T-cell (primary cell): ENCODE data around the gene CC2D2A. TPM values are rescaled to one million over a fixed set of nuclear protein-coding genes. Genes with fewer than 3 reads are reported as not detected.

Experiments
- ATAC-seq, 4 experiments: fragments of 200-7000 bp in 3 of 4; fragments of 150-1000 bp in 1 of 4; cut with Tn5 transposase; replicated peaks in 1 of 4; 1 replicate in 3 of 4; 2 replicates in 1 of 4; pipeline ENCODE4 v1.10.0; 2021; ENCODE audit warnings: moderate library complexity in 3 of 4, mild to moderate bottlenecking in 2 of 4, moderate number of reproducible peaks in 1 of 4
- CTCF ChIA-PET, 2 donors: fragments of 300-600 bp; sonication (Branson Sonifier 250); formaldehyde crosslinking; loops; one replicate each; lab custom pipeline; 2022; ENCODE audit warnings: antibody characterized with exemption in 2 of 2; lab: Charles Lee
- POLR2A ChIA-PET, 2 donors: fragments of 300-600 bp; sonication (Branson Sonifier 250); formaldehyde crosslinking; loops; one replicate each; lab custom pipeline; 2022; ENCODE audit warnings: antibody characterized with exemption in 2 of 2; lab: Charles Lee
- DNase-seq, 35 experiments: peaks; one replicate each; pipeline versions ENCODE4 v3.0.0 to v3.0.0-alpha.2; 2013 to 2023
- H3K27ac ChIP-seq: one replicate; pipeline ENCODE4 v1.5.1; 2013; ENCODE audit warnings: low read length
- H3K27me3 ChIP-seq, 2 experiments: replicated peaks in 1 of 2; 1 replicate in 1 of 2; 2 replicates in 1 of 2; pipeline versions ENCODE4 v1.6.1 to v1.7.0; 2013; ENCODE audit warnings: low read length in 1 of 2, mixed read lengths in 1 of 2; ENCODE audit not compliant: control insufficient read depth in 2 of 2, insufficient read depth in 2 of 2; ENCODE audit errors: extremely low read depth in 1 of 2
- H3K36me3 ChIP-seq, 2 donors: 1 replicate in 1 of 2; 2 replicates in 1 of 2; pipeline versions ENCODE4 v1.6.1 to v1.7.0; 2013; ENCODE audit warnings: low read length in 1 of 2; ENCODE audit not compliant: control insufficient read depth in 2 of 2, insufficient read depth in 1 of 2; ENCODE audit errors: extremely low read depth in 1 of 2
- H3K4me1 ChIP-seq, 2 experiments: 1 replicate in 1 of 2; 2 replicates in 1 of 2; pipeline versions ENCODE4 v1.6.1 to v1.7.0; 2013; ENCODE audit warnings: low read length in 2 of 2, mixed read lengths in 1 of 2; ENCODE audit not compliant: insufficient read depth in 2 of 2, control insufficient read depth in 1 of 2; ENCODE audit errors: extremely low read depth in 1 of 2
- H3K4me3 ChIP-seq, 2 donors: 1 replicate in 1 of 2; 2 replicates in 1 of 2; pipeline versions ENCODE4 v1.5.1 to v1.7.0; 2013; ENCODE audit warnings: mild to moderate bottlenecking in 2 of 2, low read length in 1 of 2, moderate library complexity in 1 of 2; ENCODE audit not compliant: control insufficient read depth in 1 of 2; ENCODE audit errors: extremely low read depth in 1 of 2
- H3K9me3 ChIP-seq: 2 replicates; pipeline ENCODE4 v1.7.0; 2013
- H3K27ac Mint-ChIP-seq, 2 donors: one replicate each; pipeline ENCODE4 v1.8.0; 2020 to 2021; ENCODE audit warnings: mild to moderate bottlenecking in 2 of 2, mixed read lengths in 2 of 2
- H3K27me3 Mint-ChIP-seq, 2 donors: one replicate each; pipeline ENCODE4 v1.8.0; 2021 to 2022; ENCODE audit warnings: mixed read lengths in 2 of 2
- H3K36me3 Mint-ChIP-seq: one replicate; pipeline ENCODE4 v1.8.0; 2021; ENCODE audit warnings: mixed read lengths
- H3K4me1 Mint-ChIP-seq, 3 donors: one replicate each; pipeline ENCODE4 v1.8.0; 2020 to 2022; ENCODE audit warnings: mixed read lengths in 3 of 3, mild to moderate bottlenecking in 1 of 3
- H3K4me3 Mint-ChIP-seq, 3 donors: one replicate each; pipeline ENCODE4 v1.8.0; 2020 to 2022; ENCODE audit warnings: mild to moderate bottlenecking in 3 of 3, mixed read lengths in 3 of 3, moderate library complexity in 3 of 3
- H3K9me3 Mint-ChIP-seq, 3 donors: one replicate each; pipeline ENCODE4 v1.8.0; 2020 to 2022; ENCODE audit warnings: mixed read lengths in 3 of 3
- WGBS: methylation state at CpG from one replicate; pipeline ENCODE4 v1.1.5; 2013; ENCODE audit warnings: missing lambda C conversion rate; ENCODE audit not compliant: insufficient coverage; 5-methylcytosine and 5-hydroxymethylcytosine counted together
- total RNA-seq, 35 experiments: library from RNA in 6 of 35; stranded (reverse) in 6 of 35; fragments of 120-200 nt in 1 of 35; gene quantifications; one replicate each; pipeline versions ENCODE4 v1.2.1 to v1.2.4 and lab custom pipeline; 2013 to 2026

CC2D2A gene
- total RNA-seq, 5 donors from 2014 or later (not counting 1 experiment from before 2014, with no cell fraction given): 0.16 to 1.1 (median 0.40) TPM

DNA sequence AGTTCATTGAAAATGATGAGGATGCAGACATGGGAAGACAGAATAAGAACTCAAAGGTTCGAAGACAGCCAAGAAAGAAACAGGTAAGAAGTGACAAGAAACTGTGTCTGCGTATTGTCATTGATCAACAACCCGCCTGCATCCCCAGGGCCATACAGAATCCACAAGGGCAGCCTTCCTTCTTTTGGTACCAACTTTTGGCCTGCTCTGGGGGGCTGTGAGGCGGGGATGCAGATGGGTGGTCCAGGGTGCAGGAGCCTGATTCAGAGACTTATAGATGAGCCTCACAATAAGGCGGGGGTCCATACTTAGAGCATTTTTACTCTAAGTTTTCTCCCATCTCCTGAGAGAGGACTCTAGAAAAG, 9.0 kb downstream of the CC2D2A start:
- Histone ChIP-seq H3K27me3 (peaks cover 0 to 3% of the 10 kb centered on the region in 2 experiments), H3K27ac (no peak overlapping the region), H3K4me3 (no peak overlapping the region), H3K9me3 (no peaks in the 10 kb centered on the region), H3K36me3 (no peaks in the 10 kb centered on the region), H3K4me1 (no peaks in the 10 kb centered on the region)
- WGBS: 83% methylated on average over 3 of the region's 5 CpGs
- POLR2A ChIA-PET: no interaction called here
- Mint-ChIP-seq H3K4me3 (no peak overlapping the region), H3K27ac (no peak overlapping the region), H3K9me3 (peaks cover 0 to under 1% (median under 1%) of the 10 kb centered on the region in 3 donors), H3K27me3 (no peaks in the 10 kb centered on the region), H3K36me3 (no peaks in the 10 kb centered on the region), H3K4me1 (no peaks in the 10 kb centered on the region)
- ATAC-seq: no peak
- no peak for DNase-seq
- CTCF ChIA-PET: no interaction called here

DNA sequence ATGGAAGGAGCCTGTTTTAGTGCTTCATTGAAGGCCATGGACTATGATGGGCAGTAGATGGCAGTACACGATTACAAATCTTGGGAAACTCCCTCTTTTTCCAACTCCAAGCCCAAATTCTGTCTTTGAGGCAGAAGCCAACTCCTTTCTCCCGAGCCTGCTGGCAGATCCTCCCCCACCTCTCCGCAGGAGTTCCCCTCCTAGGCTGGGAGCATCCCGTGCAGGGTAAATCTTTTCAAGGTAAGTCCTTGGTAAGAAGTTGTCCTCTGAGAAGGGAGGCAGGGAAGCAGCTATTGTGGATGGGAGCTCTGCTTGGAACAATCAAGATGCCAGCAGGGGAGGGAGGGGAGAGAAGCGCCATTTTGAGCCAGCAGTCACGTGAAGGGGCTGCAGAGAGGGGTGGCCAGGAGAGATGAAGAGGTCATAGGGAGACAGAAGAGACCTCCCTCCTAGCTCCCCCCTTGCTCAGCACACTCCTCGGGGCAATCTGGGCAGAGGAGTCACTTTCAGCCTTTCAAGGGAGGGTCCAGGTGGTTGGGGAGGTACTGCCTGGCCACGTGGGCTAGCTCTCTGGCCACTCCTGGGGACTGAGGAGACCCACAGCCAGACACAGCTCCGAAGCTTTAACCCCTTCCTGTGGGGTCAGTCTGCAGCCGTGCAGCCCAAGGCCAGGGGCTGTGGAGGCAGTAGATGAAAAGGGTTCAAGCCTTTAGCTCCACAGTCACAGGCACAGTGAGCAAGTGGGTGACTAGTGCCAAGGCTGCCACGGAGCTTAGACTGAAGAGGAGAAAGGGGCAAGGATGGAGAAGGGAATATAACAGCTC, 9.6 kb downstream of the CC2D2A start:
- Mint-ChIP-seq H3K4me1 (no peaks in the 10 kb centered on the region), H3K4me3 (no peak overlapping the region), H3K9me3 (peaks cover 0 to 6% (median 6%) of the 10 kb centered on the region in 3 donors), H3K27me3 (no peaks in the 10 kb centered on the region), H3K36me3 (no peaks in the 10 kb centered on the region), H3K27ac (no peak overlapping the region)
- Histone ChIP-seq H3K4me1 (no peaks in the 10 kb centered on the region), H3K27ac (no peak overlapping the region), H3K27me3 (peaks cover 0 to 3% of the 10 kb centered on the region in 2 experiments), H3K36me3 (no peaks in the 10 kb centered on the region), H3K4me3 (no peak overlapping the region), H3K9me3 (no peaks in the 10 kb centered on the region)
- POLR2A ChIA-PET: no interaction called here
- CTCF ChIA-PET: no interaction called here
- 72% methylated on average over 5 of the region's 11 CpGs for WGBS
- ATAC-seq (no peak), DNase-seq (peak in 1 of 35 experiments; percentile 34)

DNA sequence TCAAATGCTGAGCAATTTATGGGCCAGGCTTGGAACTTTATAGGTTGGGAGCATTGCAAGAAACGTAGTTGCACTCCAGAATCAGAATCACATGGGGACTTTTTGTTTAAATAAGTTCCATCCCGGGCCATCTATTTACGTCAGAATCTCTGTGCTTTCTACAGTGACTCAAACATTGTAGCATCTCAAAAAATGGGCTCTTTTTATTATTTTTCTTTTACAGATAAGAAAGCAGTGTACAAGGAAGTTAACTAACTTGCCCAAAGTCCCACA, 10.2 kb downstream of the CC2D2A start:
- Mint-ChIP-seq H3K36me3 (no peaks in the 10 kb centered on the region), H3K27me3 (no peaks in the 10 kb centered on the region), H3K4me1 (no peaks in the 10 kb centered on the region), H3K4me3 (no peak overlapping the region), H3K27ac (no peak overlapping the region), H3K9me3 (peaks cover 0 to 6% (median 6%) of the 10 kb centered on the region in 3 donors)
- Histone ChIP-seq H3K27me3 (peaks cover 0 to 3% of the 10 kb centered on the region in 2 experiments), H3K4me3 (no peak overlapping the region), H3K27ac (no peak overlapping the region), H3K9me3 (no peaks in the 10 kb centered on the region), H3K36me3 (no peaks in the 10 kb centered on the region), H3K4me1 (no peaks in the 10 kb centered on the region)
- DNase-seq (no peak), ATAC-seq (no peak)
- 56% methylated on average over 2 of the region's 3 CpGs for WGBS
- CTCF ChIA-PET: no interaction called here
- POLR2A ChIA-PET: no interaction called here

DNA sequence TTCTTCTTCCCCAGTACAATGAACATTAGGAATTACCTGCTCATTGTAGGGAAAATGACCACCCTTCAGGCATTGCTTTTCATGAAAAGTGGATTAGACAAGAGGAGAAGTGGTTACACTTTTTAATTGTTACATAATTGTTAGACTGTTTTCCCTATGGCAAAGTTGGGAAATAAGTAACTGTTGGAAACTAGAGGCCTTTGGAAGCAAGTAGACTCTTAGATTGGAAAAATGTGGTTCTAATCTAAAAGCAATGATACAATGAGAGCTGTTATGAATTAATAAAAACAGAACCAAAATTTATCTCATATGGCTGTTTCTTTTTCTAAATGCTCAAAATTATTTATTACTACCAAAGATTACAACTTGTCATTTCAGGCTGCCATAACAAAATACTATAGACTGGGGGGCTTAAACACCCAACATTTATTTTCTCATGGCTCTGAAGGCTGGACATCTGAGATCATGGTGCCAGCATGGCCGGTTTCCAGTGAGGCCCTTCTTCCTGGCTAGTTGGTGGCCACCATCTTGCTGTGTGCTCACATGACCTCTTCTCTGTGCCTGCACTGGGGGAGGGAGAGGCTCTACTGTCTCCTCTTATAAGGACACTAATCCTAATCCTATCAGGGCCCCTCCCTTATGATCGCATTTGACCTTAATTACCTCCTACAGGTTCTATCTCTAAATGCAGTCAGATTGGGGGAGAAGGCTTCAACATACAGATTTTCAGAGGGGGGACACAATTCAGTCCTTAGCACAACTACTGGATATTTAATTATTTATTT, 12.5 kb downstream of the CC2D2A start:
- ChIA-PET CTCF (no interaction called here), POLR2A (no interaction called here)
- WGBS: no CpG with 5 or more reads among the region's 2 CpGs
- Mint-ChIP-seq H3K27me3 (no peaks in the 10 kb centered on the region), H3K4me1 (no peaks in the 10 kb centered on the region), H3K36me3 (no peaks in the 10 kb centered on the region), H3K4me3 (no peak overlapping the region), H3K27ac (no peak overlapping the region), H3K9me3 (peaks cover 10 to 19% (median 15%) of the 10 kb centered on the region in 3 donors)
- Histone ChIP-seq H3K4me3 (no peak overlapping the region), H3K27ac (no peak overlapping the region), H3K4me1 (no peaks in the 10 kb centered on the region), H3K27me3 (peaks cover 0 to 3% of the 10 kb centered on the region in 2 experiments), H3K36me3 (no peaks in the 10 kb centered on the region), H3K9me3 (no peaks in the 10 kb centered on the region)
- no peak for ATAC-seq
- DNase-seq: no peak

DNA sequence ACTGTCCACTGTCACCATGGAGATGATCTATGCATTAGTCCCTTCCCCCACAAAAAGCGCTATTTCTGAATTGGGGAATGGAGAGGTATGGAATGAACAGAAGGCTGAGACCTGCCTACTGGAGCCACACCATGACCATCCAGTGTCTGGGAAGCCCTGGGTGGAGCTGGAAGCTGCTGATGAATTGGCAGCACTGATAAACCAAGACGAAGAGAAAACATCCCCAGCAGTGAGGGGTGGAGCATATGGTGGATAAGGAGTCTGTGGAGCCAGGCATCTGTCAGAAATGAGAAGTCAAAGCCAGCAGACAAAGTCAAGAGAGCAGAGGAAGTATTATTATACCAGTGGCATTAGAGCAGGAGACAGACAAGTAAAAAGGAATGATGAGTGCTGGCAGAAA, 13.2 kb downstream of the CC2D2A start:
- no peak overlapping the region for H3K4me3 Mint-ChIP-seq
- H3K4me3 ChIP-seq: no peak overlapping the region
- no peaks in the 10 kb centered on the region for H3K4me1 Mint-ChIP-seq
- H3K4me1 ChIP-seq: no peaks in the 10 kb centered on the region
- ChIA-PET CTCF (no interaction called here), POLR2A (no interaction called here)
- no peaks in the 10 kb centered on the region for H3K36me3 ChIP-seq
- no peak overlapping the region for H3K27ac ChIP-seq
- H3K27ac Mint-ChIP-seq: no peak overlapping the region
- WGBS: 86% methylated on average over 1 of the region's 2 CpGs
- no peaks in the 10 kb centered on the region for H3K36me3 Mint-ChIP-seq
- H3K27me3 Mint-ChIP-seq: no peaks in the 10 kb centered on the region
- no peak for DNase-seq
- peaks cover 0 to 3% of the 10 kb centered on the region in 2 experiments for H3K27me3 ChIP-seq
- no peak for ATAC-seq
- no peaks in the 10 kb centered on the region for H3K9me3 ChIP-seq
- peaks cover 14 to 20% (median 19%) of the 10 kb centered on the region in 3 donors for H3K9me3 Mint-ChIP-seq

DNA sequence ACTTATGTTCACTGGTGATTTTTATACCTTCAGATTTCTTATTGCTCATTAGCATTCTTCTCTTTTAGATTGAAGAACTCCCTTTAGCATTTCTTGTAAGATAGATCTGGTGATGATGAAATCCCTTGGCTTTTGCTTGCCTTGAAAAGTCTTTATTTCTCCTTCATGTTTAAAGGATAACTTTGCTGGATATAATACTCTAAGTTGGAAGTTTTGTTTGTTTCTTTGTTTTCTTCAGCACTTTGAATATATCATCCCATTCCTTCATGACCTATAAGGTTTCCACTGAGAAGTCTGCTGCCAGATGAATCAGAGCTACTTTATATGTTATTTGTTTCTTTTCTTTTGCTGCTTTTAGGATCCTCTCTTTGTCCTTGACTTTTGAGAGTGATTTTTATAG, 18.5 kb downstream of the CC2D2A start:
- Mint-ChIP-seq H3K36me3 (peaks cover 17% of the 10 kb centered on the region), H3K27me3 (no peaks in the 10 kb centered on the region), H3K4me1 (no peaks in the 10 kb centered on the region), H3K4me3 (no peak overlapping the region), H3K9me3 (peaks cover 31 to 40% (median 35%) of the 10 kb centered on the region in 3 donors), H3K27ac (no peak overlapping the region)
- no peak overlapping the region for H3K4me3 ChIP-seq
- DNase-seq (no peak), ATAC-seq (no peak)
- no peaks in the 10 kb centered on the region for H3K36me3 ChIP-seq
- no peak overlapping the region for H3K27ac ChIP-seq
- CTCF ChIA-PET: interaction anchor here in 1 of 2 donors (0.6 kb wide), 1 partner anchor 31 kb away, joined by 3 read pairs; no protein-coding TSS in a partner anchor
- H3K27me3 ChIP-seq: no peaks in the 10 kb centered on the region
- POLR2A ChIA-PET: no interaction called here
- no peaks in the 10 kb centered on the region for H3K9me3 ChIP-seq
- H3K4me1 ChIP-seq: no peaks in the 10 kb centered on the region
